H1 (cell line): ENCODE data around the gene AP2B1. TPM values are rescaled to one million over a fixed set of nuclear protein-coding genes. Genes with fewer than 3 reads are reported as not detected.

Source experiments
- BACH1 ChIP-seq: IDR thresholded peaks from 2 replicates; pipeline ENCODE4 v1.6.1; 2012; ENCODE audit warnings: low read length, improper control_type of control experiment
- CEBPB ChIP-seq: IDR thresholded peaks from 2 replicates; pipeline ENCODE4 v1.6.1; 2012; ENCODE audit warnings: low read depth, low read length
- CHD7 ChIP-seq: fragments of 300-600 bp; sonication (generic); IDR thresholded peaks from 2 replicates; pipeline ENCODE4 v1.7.1; 2012; ENCODE audit warnings: low read length, moderate library complexity, mild to moderate bottlenecking, inconsistent platforms; ENCODE audit not compliant: insufficient replicate concordance
- CREB1 ChIP-seq: IDR thresholded peaks from 2 replicates; pipeline ENCODE4 v1.6.1; 2012; ENCODE audit warnings: inconsistent platforms
- CTCF ChIP-seq, 3 experiments: IDR thresholded peaks; 1 replicate in 2 of 3; 2 replicates in 1 of 3; pipeline versions ENCODE4 v1.5.1 to v1.6.1; 2011; ENCODE audit warnings: low read length in 3 of 3, mild to moderate bottlenecking in 3 of 3, inconsistent platforms in 2 of 3, low read depth in 1 of 3, moderate library complexity in 1 of 3; ENCODE audit not compliant: insufficient read depth in 1 of 3; ENCODE audit errors: control extremely low read depth in 1 of 3
- JUND ChIP-seq: IDR thresholded peaks from 2 replicates; pipeline ENCODE4 v1.6.1; 2011; ENCODE audit warnings: mild to moderate bottlenecking, improper control_type of control experiment, low read length
- KDM1A ChIP-seq: fragments of 200-600, 300-600 bp; sonication (generic); IDR thresholded peaks from 2 replicates; pipeline ENCODE4 v1.7.1; 2016; ENCODE audit warnings: mild to moderate bottlenecking, low read length, borderline replicate concordance
- SIX5 ChIP-seq: IDR thresholded peaks from 2 replicates; pipeline ENCODE4 v1.6.1; 2011; ENCODE audit warnings: mild to moderate bottlenecking, low read depth, low read length
- SP1 ChIP-seq: IDR thresholded peaks from 2 replicates; pipeline ENCODE4 v1.6.1; 2011; ENCODE audit warnings: low read depth, low read length
- TCF12 ChIP-seq: IDR thresholded peaks from 2 replicates; pipeline ENCODE4 v1.6.1; 2011; ENCODE audit warnings: low read depth, mild to moderate bottlenecking, low read length
- TEAD4 ChIP-seq: IDR thresholded peaks from 2 replicates; pipeline ENCODE4 v1.6.1; 2012; ENCODE audit warnings: low read depth, low read length, inconsistent platforms, mixed read lengths
- polyA plus RNA-seq, 7 experiments: library from polyadenylated mRNA; depleted of rRNA in 3 of 7; stranded (reverse) in 5 of 7; unstranded in 2 of 7; fragments of >200 nt in 5 of 7; fragments of 200-250 nt in 2 of 7; gene quantifications; 1 replicate in 5 of 7; 2 replicates in 1 of 7; 4 replicates in 1 of 7; pipeline versions ENCODE4 v1.2.1 to v1.2.3, GENCODE V29; 2011 to 2013; ENCODE audit warnings: missing spikeins in 2 of 7, mixed read lengths in 2 of 7
- total RNA-seq: library from RNA; stranded (reverse); fragmentation: NEBNext Ultra II Directional; extraction: Animal tissue kit (Norgen Biotek cat#: 25700); gene quantifications from 2 replicates; pipeline ENCODE4 v1.2.1, GENCODE V29; 2021

Gene AP2B1
- total and polyA plus RNA-seq, 2 of the 8 experiments (the other 6 are each of a cell fraction or from before 2014, with no cell fraction given), result 95.5 to 199 TPM

- TF ChIP-seq CHD7 (no peak), CREB1 (no peak), CEBPB (no peak), KDM1A (no peak), CTCF (IDR thresholded peaks at IDR 0.05; ENCODE audit: control extremely low read depth in 1 of 3, insufficient read depth in 1 of 3, low read depth in 1 of 3, low read length in 3 of 3) (no peak), SP1 (no peak), BACH1 (no peak), TCF12 (no peak), JUND (no peak), TEAD4 (no peak), SIX5 (no peak)
- TF ChIP-seq, all 59 proteins: peak for 0
Observed at GRCh38 chr17:35693662-35694061, 106.5 kb downstream of the AP2B1 start (continued).
